CD4-positive, alpha-beta T cell treated with Interleukin-21 for 1 hour (primary cell): ENCODE data around the gene MYO3B.
"Not testable (repeated sequence)": the region's sequence is repeated elsewhere in the genome, so short reads cannot be mapped to it uniquely, and the experiment has no call there.

Experiments used
- DNase-seq: peaks from one replicate; pipeline ENCODE4 v3.0.0-alpha.2; 2020

MYO3B gene

GRCh38 chr2:170212625-170213280 is 34.8 kb downstream of the MYO3B start:
- no peak for DNase-seq

- not testable (repeated sequence) for DNase-seq
Measured at GRCh38 chr2:170213281-170213625, 35.3 kb downstream of the MYO3B start.

- DNase-seq = no peak
Measured at GRCh38 chr2:170213651-170214050, 35.7 kb downstream of the MYO3B start.

- DNase-seq = no peak
Measured at GRCh38 chr2:170214309-170214948, 36.5 kb downstream of the MYO3B start.

- DNase-seq = no peak
Measured at GRCh38 chr2:170215021-170215420, 37.1 kb downstream of the MYO3B start.

GRCh38 chr2:170216428-170216827 is 38.5 kb downstream of the MYO3B start:
- no peak for DNase-seq

GRCh38 chr2:170216981-170217380 is 39.0 kb downstream of the MYO3B start:
- DNase-seq = no peak

- DNase-seq = no peak
Measured at GRCh38 chr2:170217778-170218251, 39.9 kb downstream of the MYO3B start.

- DNase-seq = no peak
Measured at GRCh38 chr2:170218456-170218855, 40.5 kb downstream of the MYO3B start.

- no peak for DNase-seq
Measured at GRCh38 chr2:170218931-170219330, 41.0 kb downstream of the MYO3B start.

GRCh38 chr2:170221317-170222288 is 43.7 kb downstream of the MYO3B start:
- no peak for DNase-seq

GRCh38 chr2:170222298-170222697 is 44.4 kb downstream of the MYO3B start:
- DNase-seq = no peak

GRCh38 chr2:170222842-170223241 is 44.9 kb downstream of the MYO3B start:
- no peak for DNase-seq

GRCh38 chr2:170224692-170225294 is 46.8 kb downstream of the MYO3B start:
- DNase-seq = no peak

- no peak for DNase-seq
Measured at GRCh38 chr2:170226216-170226615, 48.3 kb downstream of the MYO3B start.

GRCh38 chr2:170227507-170227947 is 49.6 kb downstream of the MYO3B start:
- no peak for DNase-seq

- no peak for DNase-seq
Measured at GRCh38 chr2:170227951-170228350, 50.0 kb downstream of the MYO3B start.

- no peak for DNase-seq
Measured at GRCh38 chr2:170228429-170228828, 50.5 kb downstream of the MYO3B start.

GRCh38 chr2:170229125-170229524 is 51.2 kb downstream of the MYO3B start:
- DNase-seq = no peak

- no peak for DNase-seq
Measured at GRCh38 chr2:170229744-170230143, 51.8 kb downstream of the MYO3B start.

- peak; percentile 14 for DNase-seq
Measured at GRCh38 chr2:170235860-170236679, 58.1 kb downstream of the MYO3B start.

- no peak for DNase-seq
Measured at GRCh38 chr2:170236680-170237047, 58.7 kb downstream of the MYO3B start.
